HCT116 (cell line): ENCODE data around the gene GASK1A. TPM values are rescaled to one million over a fixed set of nuclear protein-coding genes. Genes with fewer than 3 reads are reported as not detected.

Source experiments
- ATAC-seq: fragments of 200-7000 bp; cut with Tn5 transposase; 2 replicates; pipeline ENCODE4 v1.9.1; 2020; ENCODE audit warnings: mild to moderate bottlenecking, moderate library complexity
- BruUV-seq: library from RNA; stranded (reverse); fragments of 400-500 nt; replicated peaks from 2 replicates; lab custom pipeline; 2021; lab: Mats Ljungman, UMichigan
- CTCF ChIA-PET: fragments of 300-600 bp; sonication (Branson Sonifier 250); formaldehyde crosslinking; loops from one replicate; lab custom pipeline; 2021; ENCODE audit warnings: antibody characterized with exemption; lab: Charles Lee
- POLR2A ChIA-PET: fragments of 300-600, 350-600 bp; sonication (Branson Sonifier 250); formaldehyde crosslinking; loops from one replicate; lab custom pipeline; 2021; ENCODE audit warnings: antibody characterized with exemption; lab: Charles Lee
- RAD21 ChIA-PET, 2 experiments: fragments of 300-600 bp; sonication (Branson Sonifier 250); formaldehyde crosslinking; loops; one replicate each; lab custom pipeline; 2023; ENCODE audit warnings: low total read pairs in 2 of 2; ENCODE audit not compliant: uncharacterized antibody in 2 of 2, unreplicated experiment in 2 of 2, low non-redundant PET in 1 of 2; lab: Charles Lee
- DNase-seq: peaks from one replicate; pipeline ENCODE4 v3.0.0-alpha.2; 2010; ENCODE audit warnings: low read depth, low spot score
- H2AFZ ChIP-seq: fragments of 200-600 bp; shearing (Covaris generic), sonication (generic); 2 replicates; pipeline ENCODE4 v1.6.1; 2017; ENCODE audit warnings: low read depth, mixed run types, mixed read lengths, antibody characterized with exemption, low read length; ENCODE audit not compliant: poor library complexity, severe bottlenecking
- H3K27ac ChIP-seq: 2 replicates; pipeline ENCODE4 v1.5.1; 2012; ENCODE audit warnings: low read depth, low read length
- H3K27me3 ChIP-seq: fragments of 200-600 bp; sonication (generic); 2 replicates; pipeline ENCODE4 v1.6.1; 2016; ENCODE audit warnings: mixed run types, low read length, mixed read lengths; ENCODE audit not compliant: insufficient read depth
- H3K36me3 ChIP-seq, 2 experiments: fragments of 200-500 bp in 1 of 2; fragments of 200-600 bp in 1 of 2; sonication (Bioruptor generic) in 1 of 2; sonication (generic) in 1 of 2; 2 replicates each; pipeline versions ENCODE4 v1.5.1 to v1.6.1; 2014 to 2016; ENCODE audit warnings: low read length in 2 of 2, inconsistent platforms in 1 of 2, mixed read lengths in 1 of 2, mixed run types in 1 of 2; ENCODE audit not compliant: insufficient read depth in 2 of 2, control insufficient read depth in 1 of 2
- H3K4me1 ChIP-seq, 2 experiments: fragments of 200-600 bp in 1 of 2; sonication (generic) in 1 of 2; 2 replicates each; pipeline versions ENCODE4 v1.5.1 to v1.6.1; 2012 to 2017; ENCODE audit warnings: low read length in 2 of 2, inconsistent platforms in 1 of 2, mild to moderate bottlenecking in 1 of 2, mixed read lengths in 1 of 2, mixed run types in 1 of 2, moderate library complexity in 1 of 2; ENCODE audit not compliant: insufficient read depth in 2 of 2, control insufficient read depth in 1 of 2
- H3K4me2 ChIP-seq: fragments of 200-600 bp; sonication (generic); 2 replicates; pipeline ENCODE4 v1.6.1; 2017; ENCODE audit warnings: mixed run types, low read length, mixed read lengths
- H3K4me3 ChIP-seq, 2 experiments: fragments of 200-600 bp in 1 of 2; sonication (generic) in 1 of 2; replicated peaks in 1 of 2; 2 replicates each; pipeline ENCODE4 v1.5.1; 2011 to 2016; ENCODE audit warnings: low read length in 2 of 2, control low read depth in 1 of 2, low read depth in 1 of 2, mild to moderate bottlenecking in 1 of 2, mixed read lengths in 1 of 2, mixed run types in 1 of 2
- H3K79me2 ChIP-seq: fragments of 200-600 bp; sonication (generic); 2 replicates; pipeline ENCODE4 v1.6.1; 2017; ENCODE audit warnings: mild to moderate bottlenecking, mixed run types, low read length, moderate library complexity, mixed read lengths; ENCODE audit not compliant: insufficient read depth
- H3K9ac ChIP-seq: fragments of 200-600 bp; sonication (generic); 2 replicates; pipeline ENCODE4 v1.6.1; 2016; ENCODE audit warnings: low read length, mixed read lengths
- H3K9me2 ChIP-seq: fragments of 200-600 bp; sonication (generic), shearing (Covaris generic); 2 replicates; pipeline ENCODE4 v1.6.1; 2017; ENCODE audit warnings: mixed run types, mild to moderate bottlenecking, moderate library complexity; ENCODE audit not compliant: insufficient read depth
- H3K9me3 ChIP-seq, 2 experiments: fragments of 200-500 bp in 1 of 2; fragments of 200-600 bp in 1 of 2; sonication (Bioruptor generic) in 1 of 2; sonication (generic) in 1 of 2; 2 replicates each; pipeline ENCODE4 v1.6.1; 2014 to 2017; ENCODE audit warnings: low read length in 2 of 2, mixed read lengths in 2 of 2, inconsistent platforms in 1 of 2, low read depth in 1 of 2, mild to moderate bottlenecking in 1 of 2, mixed run types in 1 of 2, moderate library complexity in 1 of 2; ENCODE audit not compliant: control insufficient read depth in 1 of 2, insufficient read depth in 1 of 2
- H4K20me1 ChIP-seq: fragments of 200-600 bp; sonication (generic), shearing (Covaris generic); 2 replicates; pipeline ENCODE4 v1.6.1; 2017; ENCODE audit warnings: mixed run types, mild to moderate bottlenecking, moderate library complexity; ENCODE audit not compliant: insufficient read depth
- CEBPB ChIP-seq: IDR thresholded peaks from 2 replicates; pipeline ENCODE4 v1.6.1; 2012; ENCODE audit warnings: low read depth
- EGR1 ChIP-seq: IDR thresholded peaks from 2 replicates; pipeline ENCODE4 v1.6.1; 2012; ENCODE audit warnings: low read depth
- ELF1 ChIP-seq: IDR thresholded peaks from 2 replicates; pipeline ENCODE4 v1.6.1; 2012; ENCODE audit warnings: low read depth, borderline replicate concordance
- JUND ChIP-seq: IDR thresholded peaks from 2 replicates; pipeline ENCODE4 v1.6.1; 2012
- POLR2A ChIP-seq: IDR thresholded peaks from 2 replicates; pipeline ENCODE4 v1.7.0; 2011; ENCODE audit warnings: borderline replicate concordance; ENCODE audit not compliant: insufficient read depth, insufficient read length; ENCODE audit errors: extremely low read depth
- POLR2AphosphoS5 ChIP-seq: IDR thresholded peaks from 2 replicates; pipeline ENCODE4 v1.6.1; 2011; ENCODE audit warnings: mild to moderate bottlenecking, low read depth, low read length, moderate library complexity
- RAD21 ChIP-seq: IDR thresholded peaks from 2 replicates; pipeline ENCODE4 v1.6.1; 2012; ENCODE audit warnings: low read depth, mild to moderate bottlenecking
- SIN3A ChIP-seq: IDR thresholded peaks from 2 replicates; pipeline ENCODE4 v1.6.1; 2012; ENCODE audit warnings: low read depth
- SP1 ChIP-seq: IDR thresholded peaks from 2 replicates; pipeline ENCODE4 v1.6.1; 2012; ENCODE audit warnings: low read depth
- SRF ChIP-seq: IDR thresholded peaks from 2 replicates; pipeline ENCODE4 v1.6.1; 2012; ENCODE audit warnings: low read depth
- TCF7L2 ChIP-seq: IDR thresholded peaks from 2 replicates; pipeline ENCODE4 v1.7.0; 2011; ENCODE audit warnings: borderline replicate concordance, inconsistent platforms; ENCODE audit not compliant: insufficient read depth, insufficient read length; ENCODE audit errors: extremely low read depth
- intact Hi-C: fragments of 100-400 bp; cut with micrococcal nuclease; formaldehyde crosslinking; loops from 2 replicates; pipeline ENCODE4 v1.10.0; 2022
- total RNA-seq: library from RNA; stranded (reverse); gene quantifications from one replicate; pipeline ENCODE4 v1.2.1, GENCODE V29; 2021; ENCODE audit not compliant: unreplicated experiment
- TF ChIP-seq, protein P1 (sequence below), 3 experiments: fragments of 200-600 bp in 1 of 3; sonication (generic) in 1 of 3; IDR thresholded peaks in 2 of 3; conservative IDR thresholded peaks in 1 of 3; 2 replicates each; pipeline ENCODE4 v1.5.1; 2012 to 2017; ENCODE audit warnings: low read depth in 2 of 3, low read length in 2 of 3, antibody characterized with exemption in 1 of 3, borderline replicate concordance in 1 of 3, control low read depth in 1 of 3, mild to moderate bottlenecking in 1 of 3, mixed read lengths in 1 of 3, mixed run types in 1 of 3, moderate library complexity in 1 of 3; ENCODE audit not compliant: insufficient read depth in 1 of 3
- TF ChIP-seq, protein P2 (sequence below): IDR thresholded peaks from 2 replicates; pipeline ENCODE4 v1.6.1; 2012
- TF ChIP-seq, protein P3 (sequence below): IDR thresholded peaks from 2 replicates; pipeline ENCODE4 v1.6.1; 2012; ENCODE audit warnings: low read depth

GASK1A gene
- total RNA-seq, 1 experiment from 2014 or later: 1.0 TPM

DNA sequence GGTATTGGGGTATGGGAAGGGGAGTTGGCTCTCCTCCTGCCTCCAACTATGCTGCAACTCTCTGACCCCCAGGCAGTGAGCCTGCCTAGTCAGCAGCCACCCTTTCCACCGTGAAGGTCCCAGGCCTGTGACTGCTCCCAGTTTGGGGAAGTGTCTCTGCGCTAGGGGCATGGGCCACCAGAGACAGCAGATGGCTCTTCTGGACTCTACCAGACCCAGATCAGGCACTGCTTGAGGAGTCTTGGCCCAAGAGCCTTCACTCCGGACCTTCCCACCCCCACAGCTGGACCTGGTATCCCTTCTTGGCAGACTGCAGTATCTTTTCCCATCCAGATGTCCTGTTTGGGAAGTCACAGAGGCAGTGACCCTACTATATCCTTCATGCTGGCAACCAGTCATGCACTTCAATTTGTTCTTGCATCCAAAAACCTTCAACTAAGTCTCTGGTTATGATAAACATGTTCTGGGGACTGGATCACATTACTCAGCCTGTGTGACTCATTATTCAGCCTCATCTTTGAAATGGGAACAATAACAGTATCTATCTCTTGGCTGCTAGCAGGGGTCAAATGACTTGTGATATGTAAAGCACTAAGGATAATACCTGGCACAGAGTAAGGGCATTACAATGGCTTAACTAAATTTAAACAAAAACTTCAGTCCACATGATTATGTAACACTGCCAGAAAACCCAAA is 64.1 kb downstream of the GASK1A start:
- intact Hi-C loops: no loop called here
- ChIA-PET RAD21 (no interaction called here), CTCF (no interaction called here), POLR2A (no interaction called here)
- Histone ChIP-seq H3K9ac (no peak overlapping the region), H2AFZ (no peak overlapping the region), H3K27me3 (no peaks in the 10 kb centered on the region), H3K4me1 (no peaks in the 10 kb centered on the region), H3K4me3 (no peak overlapping the region), H3K9me2 (no peaks in the 10 kb centered on the region), H3K4me2 (no peak overlapping the region), H4K20me1 (no peaks in the 10 kb centered on the region), H3K79me2 (no peaks in the 10 kb centered on the region), H3K36me3 (no peaks in the 10 kb centered on the region), H3K9me3 (peaks cover 5 to 14% of the 10 kb centered on the region in 2 experiments; a peak in 2 of 4 replicates), H3K27ac (no peak overlapping the region)
- TF ChIP-seq POLR2AphosphoS5: no peak
- no peak for TF ChIP-seq ELF1
- no peak for TF ChIP-seq RAD21
- TF ChIP-seq, protein P1, sequence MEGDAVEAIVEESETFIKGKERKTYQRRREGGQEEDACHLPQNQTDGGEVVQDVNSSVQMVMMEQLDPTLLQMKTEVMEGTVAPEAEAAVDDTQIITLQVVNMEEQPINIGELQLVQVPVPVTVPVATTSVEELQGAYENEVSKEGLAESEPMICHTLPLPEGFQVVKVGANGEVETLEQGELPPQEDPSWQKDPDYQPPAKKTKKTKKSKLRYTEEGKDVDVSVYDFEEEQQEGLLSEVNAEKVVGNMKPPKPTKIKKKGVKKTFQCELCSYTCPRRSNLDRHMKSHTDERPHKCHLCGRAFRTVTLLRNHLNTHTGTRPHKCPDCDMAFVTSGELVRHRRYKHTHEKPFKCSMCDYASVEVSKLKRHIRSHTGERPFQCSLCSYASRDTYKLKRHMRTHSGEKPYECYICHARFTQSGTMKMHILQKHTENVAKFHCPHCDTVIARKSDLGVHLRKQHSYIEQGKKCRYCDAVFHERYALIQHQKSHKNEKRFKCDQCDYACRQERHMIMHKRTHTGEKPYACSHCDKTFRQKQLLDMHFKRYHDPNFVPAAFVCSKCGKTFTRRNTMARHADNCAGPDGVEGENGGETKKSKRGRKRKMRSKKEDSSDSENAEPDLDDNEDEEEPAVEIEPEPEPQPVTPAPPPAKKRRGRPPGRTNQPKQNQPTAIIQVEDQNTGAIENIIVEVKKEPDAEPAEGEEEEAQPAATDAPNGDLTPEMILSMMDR (IDR thresholded peaks at IDR 0.05 in 2 of 3, conservative IDR thresholded peaks at IDR 0.05 in 1 of 3; ENCODE audit: borderline replicate concordance in 1 of 3, insufficient read depth in 1 of 3, low read depth in 2 of 3, low read length in 2 of 3): no peak
- no peak for TF ChIP-seq EGR1
- no peak for TF ChIP-seq CEBPB
- TF ChIP-seq, protein P2, sequence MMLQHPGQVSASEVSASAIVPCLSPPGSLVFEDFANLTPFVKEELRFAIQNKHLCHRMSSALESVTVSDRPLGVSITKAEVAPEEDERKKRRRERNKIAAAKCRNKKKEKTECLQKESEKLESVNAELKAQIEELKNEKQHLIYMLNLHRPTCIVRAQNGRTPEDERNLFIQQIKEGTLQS: no peak
- no peak for TF ChIP-seq JUND
- no peak for TF ChIP-seq SIN3A
- TF ChIP-seq POLR2A: no peak
- no peak for TF ChIP-seq TCF7L2
- TF ChIP-seq SRF: no peak
- TF ChIP-seq, protein P3, sequence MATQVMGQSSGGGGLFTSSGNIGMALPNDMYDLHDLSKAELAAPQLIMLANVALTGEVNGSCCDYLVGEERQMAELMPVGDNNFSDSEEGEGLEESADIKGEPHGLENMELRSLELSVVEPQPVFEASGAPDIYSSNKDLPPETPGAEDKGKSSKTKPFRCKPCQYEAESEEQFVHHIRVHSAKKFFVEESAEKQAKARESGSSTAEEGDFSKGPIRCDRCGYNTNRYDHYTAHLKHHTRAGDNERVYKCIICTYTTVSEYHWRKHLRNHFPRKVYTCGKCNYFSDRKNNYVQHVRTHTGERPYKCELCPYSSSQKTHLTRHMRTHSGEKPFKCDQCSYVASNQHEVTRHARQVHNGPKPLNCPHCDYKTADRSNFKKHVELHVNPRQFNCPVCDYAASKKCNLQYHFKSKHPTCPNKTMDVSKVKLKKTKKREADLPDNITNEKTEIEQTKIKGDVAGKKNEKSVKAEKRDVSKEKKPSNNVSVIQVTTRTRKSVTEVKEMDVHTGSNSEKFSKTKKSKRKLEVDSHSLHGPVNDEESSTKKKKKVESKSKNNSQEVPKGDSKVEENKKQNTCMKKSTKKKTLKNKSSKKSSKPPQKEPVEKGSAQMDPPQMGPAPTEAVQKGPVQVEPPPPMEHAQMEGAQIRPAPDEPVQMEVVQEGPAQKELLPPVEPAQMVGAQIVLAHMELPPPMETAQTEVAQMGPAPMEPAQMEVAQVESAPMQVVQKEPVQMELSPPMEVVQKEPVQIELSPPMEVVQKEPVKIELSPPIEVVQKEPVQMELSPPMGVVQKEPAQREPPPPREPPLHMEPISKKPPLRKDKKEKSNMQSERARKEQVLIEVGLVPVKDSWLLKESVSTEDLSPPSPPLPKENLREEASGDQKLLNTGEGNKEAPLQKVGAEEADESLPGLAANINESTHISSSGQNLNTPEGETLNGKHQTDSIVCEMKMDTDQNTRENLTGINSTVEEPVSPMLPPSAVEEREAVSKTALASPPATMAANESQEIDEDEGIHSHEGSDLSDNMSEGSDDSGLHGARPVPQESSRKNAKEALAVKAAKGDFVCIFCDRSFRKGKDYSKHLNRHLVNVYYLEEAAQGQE: no peak
- no peak for TF ChIP-seq SP1
- no peak for ATAC-seq
- BruUV-seq: no TSS peak
- no peak for DNase-seq
